GM19455 (cell line): ENCODE results near the gene MYOZ2.

ENCODE experiments used
- ATAC-seq: cut with Tn5 transposase; IDR thresholded peaks from one replicate; pipeline ENCODE4 v1.9.1; 2021; ENCODE audit not compliant: unreplicated experiment

MYOZ2 gene

GRCh38 chr4:119237201-119237600, 101.6 kb downstream of the MYOZ2 start:
- no peak for ATAC-seq
